H1 (cell line): ENCODE results near the gene ZFP36L1. TPM values are rescaled to one million over a fixed set of nuclear protein-coding genes. Genes with fewer than 3 reads are reported as not detected.

ENCODE experiments used
- FOSL1 ChIP-seq: IDR thresholded peaks from 2 replicates; pipeline ENCODE4 v1.6.1; 2011; ENCODE audit warnings: mild to moderate bottlenecking, low read depth, low read length, moderate library complexity; ENCODE audit not compliant: insufficient read depth
- KDM4A ChIP-seq: IDR thresholded peaks from one replicate; pipeline ENCODE4 v1.7.1; 2012; ENCODE audit warnings: low read depth, mild to moderate bottlenecking, moderate library complexity, low read length, inconsistent platforms; ENCODE audit not compliant: severe bottlenecking
- USF2 ChIP-seq: IDR thresholded peaks from 2 replicates; pipeline ENCODE4 v1.6.1; 2011; ENCODE audit warnings: low read length, improper control_type of control experiment
- polyA plus RNA-seq, 7 experiments: library from polyadenylated mRNA; depleted of rRNA in 3 of 7; stranded (reverse) in 5 of 7; unstranded in 2 of 7; fragments of >200 nt in 5 of 7; fragments of 200-250 nt in 2 of 7; gene quantifications; 1 replicate in 5 of 7; 2 replicates in 1 of 7; 4 replicates in 1 of 7; pipeline versions ENCODE4 v1.2.1 to v1.2.3, GENCODE V29; 2011 to 2013; ENCODE audit warnings: missing spikeins in 2 of 7, mixed read lengths in 2 of 7
- total RNA-seq: library from RNA; stranded (reverse); fragmentation: NEBNext Ultra II Directional; extraction: Animal tissue kit (Norgen Biotek cat#: 25700); gene quantifications from 2 replicates; pipeline ENCODE4 v1.2.1, GENCODE V29; 2021

ZFP36L1 gene
- total and polyA plus RNA-seq, 2 of the 8 experiments (the other 6 are each of a cell fraction or from before 2014, with no cell fraction given) = 80.4 to 132 TPM

GRCh38 chr14:68820119-68820518, 27.3 kb upstream of the ZFP36L1 start (continued):
- TF ChIP-seq USF2 (no peak), KDM4A (no peak), FOSL1 (no peak)
